K562 (cell line): ENCODE results near the gene POLD2. TPM values are rescaled to one million over a fixed set of nuclear protein-coding genes. Genes with fewer than 3 reads are reported as not detected.

ENCODE experiments used
- ATAC-seq: fragments of 200-7000 bp; cut with Tn5 transposase; 3 replicates; pipeline ENCODE4 v1.9.1; 2020; ENCODE audit warnings: moderate library complexity
- BruUV-seq: library from RNA; stranded (reverse); fragments of 400-500 nt; replicated peaks from 2 replicates; lab custom pipeline; 2021; lab: Mats Ljungman, UMichigan
- CTCF ChIA-PET: fragments of 300-600 bp; formaldehyde crosslinking; extraction: SDS; loops from one replicate; lab custom pipeline; 2021; ENCODE audit warnings: low intra/inter-chr PET ratio; lab: Yijun Ruan, JAX
- POLR2A ChIA-PET: fragments of 300-600, 350-650 bp; sonication (Branson Sonifier 250); formaldehyde crosslinking; extraction: SDS; loops from one replicate; lab custom pipeline; 2021; ENCODE audit warnings: antibody characterized with exemption, inconsistent platforms; lab: Yijun Ruan, JAX
- DNase-seq, 4 experiments: peaks; one replicate each; pipeline versions ENCODE4 v3.0.0 to v3.0.0-alpha.2; 2011 to 2018; ENCODE audit warnings: low spot score in 3 of 4, mixed read lengths in 3 of 4; ENCODE audit errors: extremely low read depth in 1 of 4
- FAIRE-seq: peaks from 2 replicates; lab custom pipeline; 2011; peaks lifted over from hg19 to GRCh38; lab: Jason Lieb, UNC
- H2AFZ ChIP-seq: 2 replicates; pipeline ENCODE4 v1.6.0; 2011; ENCODE audit warnings: low read depth, low read length, control low read depth, inconsistent platforms
- H3K27ac ChIP-seq: fragments of 200-600 bp; 3 replicates; pipeline ENCODE4 v1.8.0; 2011; ENCODE audit warnings: low read depth, mild to moderate bottlenecking, control low read depth, inconsistent platforms, low read length, moderate library complexity, mixed read lengths; ENCODE audit errors: extremely low read depth
- H3K27me3 ChIP-seq, 2 experiments: fragments of 300-600 bp in 1 of 2; 2 replicates in 1 of 2; 3 replicates in 1 of 2; pipeline versions ENCODE4 v1.6.0 to v1.8.0; 2011; ENCODE audit warnings: inconsistent platforms in 2 of 2, low read length in 2 of 2, mild to moderate bottlenecking in 1 of 2, mixed read lengths in 1 of 2, moderate library complexity in 1 of 2; ENCODE audit not compliant: control insufficient read depth in 2 of 2, insufficient read depth in 2 of 2
- H3K36me3 ChIP-seq: fragments of 300-600 bp; 3 replicates; pipeline ENCODE4 v1.8.0; 2011; ENCODE audit warnings: mild to moderate bottlenecking, low read length, inconsistent platforms; ENCODE audit not compliant: control insufficient read depth, insufficient read depth
- H3K4me1 ChIP-seq, 2 experiments: fragments of 200-600 bp in 1 of 2; replicated peaks in 1 of 2; 2 replicates in 1 of 2; 3 replicates in 1 of 2; pipeline versions ENCODE4 v1.5.1 to v1.8.0; 2011; ENCODE audit warnings: inconsistent platforms in 2 of 2, low read length in 2 of 2, mild to moderate bottlenecking in 1 of 2, mixed read lengths in 1 of 2, moderate library complexity in 1 of 2; ENCODE audit not compliant: control insufficient read depth in 2 of 2, insufficient read depth in 2 of 2
- H3K4me2 ChIP-seq: 2 replicates; pipeline ENCODE4 v1.6.1; 2011; ENCODE audit warnings: low read length, control low read depth, inconsistent platforms, mixed read lengths; ENCODE audit not compliant: insufficient read depth
- H3K4me3 ChIP-seq: fragments of 200-600 bp; sonication (generic), shearing (Covaris generic); 2 replicates; pipeline ENCODE4 v1.5.1; 2016; ENCODE audit warnings: control low read depth, inconsistent platforms
- H3K79me2 ChIP-seq: fragments of 200-600 bp; 3 replicates; pipeline ENCODE4 v1.8.0; 2011; ENCODE audit warnings: low read length, inconsistent platforms; ENCODE audit not compliant: control insufficient read depth, insufficient read depth
- H3K9ac ChIP-seq, 2 experiments: 2 replicates each; pipeline versions ENCODE4 v1.6.0 to v1.6.1; 2011; ENCODE audit warnings: low read depth in 2 of 2, low read length in 2 of 2, control low read depth in 1 of 2, inconsistent platforms in 1 of 2, mild to moderate bottlenecking in 1 of 2, mixed read lengths in 1 of 2; ENCODE audit not compliant: insufficient read depth in 1 of 2
- H3K9me1 ChIP-seq: one replicate; pipeline ENCODE4 v1.6.0; 2011; ENCODE audit warnings: inconsistent platforms, mild to moderate bottlenecking, low read length, moderate library complexity; ENCODE audit not compliant: control insufficient read depth, insufficient read depth
- H3K9me3 ChIP-seq: replicated peaks from 2 replicates; pipeline ENCODE4 v1.5.1; 2011; ENCODE audit warnings: low read depth, low read length, inconsistent platforms; ENCODE audit not compliant: control insufficient read depth, insufficient read depth
- H4K20me1 ChIP-seq: replicated peaks from 2 replicates; pipeline ENCODE4 v1.6.1; 2011; ENCODE audit warnings: low read length, inconsistent platforms, mixed read lengths; ENCODE audit not compliant: control insufficient read depth, insufficient read depth
- ARID3B ChIP-seq: fragments of 250-450 bp; sonication (Bioruptor Pico); IDR thresholded peaks from 2 replicates; pipeline ENCODE4 v1.4.0; 2020; ENCODE audit warnings: borderline replicate concordance
- BHLHE40 ChIP-seq: IDR thresholded peaks from 2 replicates; pipeline ENCODE4 v1.6.1; 2011; ENCODE audit warnings: low read length, improper control_type of control experiment
- CHAMP1 ChIP-seq: fragments of 450-650 bp; IDR thresholded peaks from 2 replicates; pipeline ENCODE4 v1.6.1; 2016; ENCODE audit warnings: mild to moderate bottlenecking
- CTCFL ChIP-seq: IDR thresholded peaks from 2 replicates; pipeline ENCODE4 v1.6.1; 2011; ENCODE audit warnings: borderline replicate concordance, low read depth, mild to moderate bottlenecking, moderate library complexity, low read length; ENCODE audit not compliant: insufficient read depth, poor library complexity, severe bottlenecking
- ETS2 ChIP-seq: IDR thresholded peaks from 2 replicates; pipeline ENCODE4 v1.6.1; 2016; ENCODE audit warnings: borderline replicate concordance, missing genetic modification characterization, mild to moderate bottlenecking, moderate library complexity, missing compliant biosample characterization; ENCODE audit not compliant: poor library complexity, severe bottlenecking
- HCFC1 ChIP-seq: IDR thresholded peaks from 2 replicates; pipeline ENCODE4 v1.6.1; 2012; ENCODE audit warnings: low read depth, low read length, improper control_type of control experiment
- HNRNPH1 ChIP-seq: fragments of 200-400 bp; formaldehyde crosslinking; optimal IDR thresholded peaks from 2 replicates; pipeline ENCODE3; 2017; ENCODE audit warnings: low read depth, mild to moderate bottlenecking, low read length, moderate library complexity
- IFI16 ChIP-seq: fragments of 250-450 bp; sonication (Bioruptor Pico); IDR thresholded peaks from 2 replicates; pipeline ENCODE4 v2.1.2; 2022; ENCODE audit warnings: mild to moderate bottlenecking, inconsistent platforms
- LEF1 ChIP-seq: fragments of 450-650 bp; IDR thresholded peaks from 2 replicates; pipeline ENCODE4 v1.6.1; 2016; ENCODE audit warnings: mild to moderate bottlenecking
- MAFF ChIP-seq: IDR thresholded peaks from 2 replicates; pipeline ENCODE4 v1.6.1; 2012; ENCODE audit warnings: low read length, improper control_type of control experiment
- POLR3A ChIP-seq: IDR thresholded peaks from 2 replicates; pipeline ENCODE4 v1.6.1; 2011; ENCODE audit warnings: borderline replicate concordance, mild to moderate bottlenecking, moderate library complexity; ENCODE audit not compliant: insufficient read length, insufficient read depth; ENCODE audit errors: extremely low read depth
- RHOXF2B ChIP-seq: fragments of 250-450 bp; sonication (Bioruptor Pico); conservative IDR thresholded peaks from 2 replicates; pipeline ENCODE4 v1.5.1; 2021
- SOX6 ChIP-seq: fragments of 450-650 bp; IDR thresholded peaks from 2 replicates; pipeline ENCODE4 v1.6.1; 2014; ENCODE audit warnings: mild to moderate bottlenecking
- TAF9B ChIP-seq: fragments of 450-650 bp; IDR thresholded peaks from 2 replicates; pipeline ENCODE4 v1.6.1; 2018; ENCODE audit warnings: mild to moderate bottlenecking; ENCODE audit not compliant: partially characterized antibody
- ZNF239 ChIP-seq: fragments of 250-450 bp; sonication (Bioruptor Pico); IDR thresholded peaks from 2 replicates; pipeline ENCODE4 v1.4.0; 2020; ENCODE audit warnings: mild to moderate bottlenecking
- ZNF41 ChIP-seq: fragments of 250-450 bp; sonication (Bioruptor Pico); conservative IDR thresholded peaks from 2 replicates; pipeline ENCODE4 v1.4.0; 2020; ENCODE audit warnings: mild to moderate bottlenecking
- WGBS: fragments of 100-300 bp; shearing (Covaris generic); methylation state at CpG from one replicate; pipeline ENCODE4 v1.1.6; 2016; ENCODE audit warnings: low coverage, mixed read lengths; ENCODE audit not compliant: insufficient coverage; ENCODE audit errors: missing lambda C conversion rate; 5-methylcytosine and 5-hydroxymethylcytosine counted together
- in situ Hi-C: fragments of 300-500 bp; cut with MboI; formaldehyde crosslinking; loops from 4 replicates; pipeline ENCODE4 v1.15.0; 2018; ENCODE audit warnings: inconsistent platforms, mixed read lengths
- intact Hi-C: fragments of 100-400 bp; cut with micrococcal nuclease; formaldehyde crosslinking; loops from 2 replicates; pipeline ENCODE4 v1.14.2; 2022
- polyA plus RNA-seq, 8 experiments: library from polyadenylated mRNA; depleted of rRNA in 4 of 8; stranded (reverse) in 5 of 8; unstranded in 3 of 8; fragments of >200 nt; fragmentation: Nextera tagmentation in 2 of 8; fragmentation: Illumina TruSeq in 1 of 8; extraction: Ambion mirVana in 2 of 8; extraction: Trizol in 1 of 8; gene quantifications; 2 replicates each; pipeline versions ENCODE4 v1.2.1 to v1.2.3, GENCODE V29; 2011 to 2014; ENCODE audit warnings: inconsistent platforms in 1 of 8, missing spikeins in 1 of 8
- total RNA-seq, 7 experiments: library from RNA; depleted of rRNA in 6 of 7; stranded (reverse); fragments of >200 nt in 6 of 7; fragmentation: Illumina TruSeq in 2 of 7; extraction: Trizol in 2 of 7; gene quantifications; 2 replicates each; pipeline versions ENCODE4 v1.2.1 to v1.2.3, GENCODE V29; 2011 to 2021; ENCODE audit warnings: low replicate concordance in 1 of 7

Gene POLD2
- total and polyA plus RNA-seq, 9 of the 15 experiments (the other 6 are each of a cell fraction or from before 2014, with no cell fraction given) = 29.7 to 259 (median 225) TPM

DNA sequence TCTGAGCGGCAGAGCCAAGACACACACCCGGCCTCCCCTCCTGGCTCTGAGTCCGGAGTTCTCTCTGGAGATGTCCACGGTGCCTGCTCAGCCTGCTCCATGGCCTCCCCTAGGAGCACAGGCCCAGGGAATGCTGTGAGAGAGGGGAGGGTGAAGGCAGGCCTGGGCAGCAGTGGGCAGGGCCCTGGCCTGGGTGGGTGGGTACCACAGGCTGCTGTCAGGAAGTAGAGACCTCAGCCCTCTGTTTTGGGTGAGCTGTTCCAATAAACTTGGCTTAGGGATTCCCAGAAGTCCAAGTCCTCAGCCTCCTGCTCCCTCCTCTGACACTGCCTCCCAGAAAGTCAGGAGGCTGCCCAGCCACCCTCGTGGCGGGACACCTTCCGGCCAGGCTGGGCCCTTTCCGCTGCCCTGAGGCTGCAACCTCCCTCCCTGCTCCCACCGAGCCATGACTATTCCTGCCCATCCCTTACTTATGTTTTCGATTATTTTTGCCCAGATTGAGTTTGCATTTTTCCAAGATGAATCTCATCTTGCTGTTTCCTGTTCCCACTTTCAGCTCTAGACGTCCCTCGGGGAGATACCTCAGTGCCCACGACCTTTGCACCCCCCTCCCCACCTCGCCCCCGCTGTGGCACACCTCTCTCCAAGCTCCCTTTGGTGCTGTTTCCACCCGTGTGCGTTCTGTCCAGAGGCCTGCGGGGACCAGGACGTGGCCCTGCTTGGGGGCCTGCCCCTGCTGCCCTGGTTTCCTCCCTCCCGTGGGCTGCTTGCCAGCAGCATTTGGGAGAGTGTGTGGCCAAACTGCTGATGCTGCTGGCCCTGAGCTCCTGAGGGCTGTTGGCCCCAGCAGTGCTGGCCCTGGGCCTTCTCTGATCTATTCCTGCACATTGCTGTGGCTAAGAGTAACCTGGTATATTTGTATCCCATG lies 35.2 kb downstream of the POLD2 start:
- Histone ChIP-seq H3K27me3 (no peaks in the 10 kb centered on the region), H3K4me3 (no peak overlapping the region), H3K9ac (peak overlapping the region in 1 of 2 experiments; percentile 24; a peak in 2 of 4 replicates), H3K79me2 (no peaks in the 10 kb centered on the region), H3K4me1 (peaks cover 0 to 9% of the 10 kb centered on the region in 2 experiments; a peak in 3 of 5 replicates), H3K27ac (no peak overlapping the region), H3K9me1 (no peaks in the 10 kb centered on the region), H3K36me3 (no peaks in the 10 kb centered on the region), H3K9me3 (no peaks in the 10 kb centered on the region), H4K20me1 (no peaks in the 10 kb centered on the region), H2AFZ (peak overlapping the region; percentile 38; the same call in 1 of the 2 replicates), H3K4me2 (no peak overlapping the region)
- in situ Hi-C loops (no loop called here), intact Hi-C loops (no loop called here)
- DNase-seq (no peak), ATAC-seq (0 out of 3 replicates have a peak, but pooled peaks have one; percentile 16), FAIRE-seq (no peak)
- CTCF ChIA-PET = no interaction called here
- POLR2A ChIA-PET = interaction anchor here (0.6 to 1.3 kb wide), 5 partner anchors 8 to 69 kb away, joined by 3 to 7 read pairs (median 3); no protein-coding TSS in a partner anchor
- TF ChIP-seq HCFC1 (no peak), SOX6 (no peak), CHAMP1 (no peak), HNRNPH1 (no peak), MAFF (no peak), BHLHE40 (no peak), ZNF239 (CRISPR knock-in tag) (no peak), CTCFL (no peak), LEF1 (no peak), IFI16 (CRISPR knock-in tag) (no peak), ETS2 (tag) (no peak), RHOXF2B (CRISPR knock-in tag) (no peak), POLR3A (no peak), TAF9B (no peak), ZNF41 (CRISPR knock-in tag) (no peak), ARID3B (CRISPR knock-in tag) (no peak)
- no TSS peak for BruUV-seq
- WGBS = 34% methylated on average over 20 of the region's 20 CpGs
